ENCODE results near the gene ASPM. TPM values are rescaled to one million over a fixed set of nuclear protein-coding genes. Genes with fewer than 3 reads are reported as not detected.

Gene ASPM
- total RNA-seq, 2 donors from 2014 or later = 0.81 to 2.1 TPM

GRCh38 chr1:197083474-197083873 lies 63.0 kb downstream of the ASPM start:
- no peak for ATAC-seq (ENCODE audit: insufficient number of reproducible peaks, low FRiP score, low read depth)

GRCh38 chr1:197081117-197081753 lies 65.2 kb downstream of the ASPM start:
- DNase-seq (ENCODE audit: low spot score) (no peak), ATAC-seq (ENCODE audit: insufficient number of reproducible peaks, low FRiP score, low read depth) (no peak)
- H3K27ac ChIP-seq = no peak overlapping the region
- H3K4me1 ChIP-seq (ENCODE audit: control insufficient read depth in 1 of 2, low read depth in 2 of 2) = no peaks in the 10 kb centered on the region
- H3K27me3 ChIP-seq (replicated peaks; ENCODE audit: insufficient read depth) = no peaks in the 10 kb centered on the region
- H3K4me3 ChIP-seq = no peak overlapping the region
- peaks cover 7% of the 10 kb centered on the region for H3K9me3 ChIP-seq
- no peaks in the 10 kb centered on the region for H3K36me3 ChIP-seq
- TF ChIP-seq, protein P1, sequence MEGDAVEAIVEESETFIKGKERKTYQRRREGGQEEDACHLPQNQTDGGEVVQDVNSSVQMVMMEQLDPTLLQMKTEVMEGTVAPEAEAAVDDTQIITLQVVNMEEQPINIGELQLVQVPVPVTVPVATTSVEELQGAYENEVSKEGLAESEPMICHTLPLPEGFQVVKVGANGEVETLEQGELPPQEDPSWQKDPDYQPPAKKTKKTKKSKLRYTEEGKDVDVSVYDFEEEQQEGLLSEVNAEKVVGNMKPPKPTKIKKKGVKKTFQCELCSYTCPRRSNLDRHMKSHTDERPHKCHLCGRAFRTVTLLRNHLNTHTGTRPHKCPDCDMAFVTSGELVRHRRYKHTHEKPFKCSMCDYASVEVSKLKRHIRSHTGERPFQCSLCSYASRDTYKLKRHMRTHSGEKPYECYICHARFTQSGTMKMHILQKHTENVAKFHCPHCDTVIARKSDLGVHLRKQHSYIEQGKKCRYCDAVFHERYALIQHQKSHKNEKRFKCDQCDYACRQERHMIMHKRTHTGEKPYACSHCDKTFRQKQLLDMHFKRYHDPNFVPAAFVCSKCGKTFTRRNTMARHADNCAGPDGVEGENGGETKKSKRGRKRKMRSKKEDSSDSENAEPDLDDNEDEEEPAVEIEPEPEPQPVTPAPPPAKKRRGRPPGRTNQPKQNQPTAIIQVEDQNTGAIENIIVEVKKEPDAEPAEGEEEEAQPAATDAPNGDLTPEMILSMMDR (IDR thresholded peaks at IDR 0.05) = no peak

More at GRCh38 chr1:197083474-197083873, 63.0 kb downstream of the ASPM start:
- H3K4me1 ChIP-seq (ENCODE audit: control insufficient read depth in 1 of 2, low read depth in 2 of 2) = no peaks in the 10 kb centered on the region
- no peak overlapping the region for H3K27ac ChIP-seq
- H3K4me3 ChIP-seq = no peak overlapping the region
- TF ChIP-seq, protein P1 (IDR thresholded peaks at IDR 0.05) = no peak
- H3K27me3 ChIP-seq (replicated peaks; ENCODE audit: insufficient read depth) = no peaks in the 10 kb centered on the region
- H3K9me3 ChIP-seq = peaks cover 7% of the 10 kb centered on the region
- no peak for DNase-seq (ENCODE audit: low spot score)
- no peaks in the 10 kb centered on the region for H3K36me3 ChIP-seq

GRCh38 chr1:197080323-197080722 lies 66.1 kb downstream of the ASPM start:
- TF ChIP-seq, protein P1 (IDR thresholded peaks at IDR 0.05) = no peak
- Histone ChIP-seq H3K4me1 (ENCODE audit: control insufficient read depth in 1 of 2, low read depth in 2 of 2) (no peaks in the 10 kb centered on the region), H3K27me3 (replicated peaks; ENCODE audit: insufficient read depth) (no peaks in the 10 kb centered on the region), H3K27ac (no peak overlapping the region), H3K4me3 (no peak overlapping the region), H3K9me3 (peaks cover 7% of the 10 kb centered on the region), H3K36me3 (no peaks in the 10 kb centered on the region)
- ATAC-seq (ENCODE audit: insufficient number of reproducible peaks, low FRiP score, low read depth) = no peak
- DNase-seq (ENCODE audit: low spot score) = no peak

- TF ChIP-seq, protein P1 (IDR thresholded peaks at IDR 0.05) = no peak
- ATAC-seq (ENCODE audit: insufficient number of reproducible peaks, low FRiP score, low read depth) (no peak), DNase-seq (ENCODE audit: low spot score) (no peak)
- H3K27ac ChIP-seq = no peak overlapping the region
- no peaks in the 10 kb centered on the region for H3K4me1 ChIP-seq (ENCODE audit: control insufficient read depth in 1 of 2, low read depth in 2 of 2)
- no peaks in the 10 kb centered on the region for H3K36me3 ChIP-seq
- peaks cover 7% of the 10 kb centered on the region for H3K9me3 ChIP-seq
- H3K27me3 ChIP-seq (replicated peaks; ENCODE audit: insufficient read depth) = no peaks in the 10 kb centered on the region
- H3K4me3 ChIP-seq = no peak overlapping the region
Observed at GRCh38 chr1:197076585-197076984, 69.9 kb downstream of the ASPM start.

- TF ChIP-seq, protein P1 (IDR thresholded peaks at IDR 0.05) = no peak
- Histone ChIP-seq H3K27me3 (replicated peaks; ENCODE audit: insufficient read depth) (no peaks in the 10 kb centered on the region), H3K4me1 (ENCODE audit: control insufficient read depth in 1 of 2, low read depth in 2 of 2) (no peaks in the 10 kb centered on the region), H3K9me3 (no peaks in the 10 kb centered on the region), H3K27ac (no peak overlapping the region), H3K36me3 (no peaks in the 10 kb centered on the region), H3K4me3 (no peak overlapping the region)
- DNase-seq (ENCODE audit: low spot score) (no peak), ATAC-seq (ENCODE audit: insufficient number of reproducible peaks, low FRiP score, low read depth) (no peak)
Observed at GRCh38 chr1:197073978-197074377, 72.5 kb downstream of the ASPM start.

All from thoracic aorta (tissue), 2 donors.